ENCODE results near the gene CHRM1.

- TF ChIP-seq, protein P1, sequence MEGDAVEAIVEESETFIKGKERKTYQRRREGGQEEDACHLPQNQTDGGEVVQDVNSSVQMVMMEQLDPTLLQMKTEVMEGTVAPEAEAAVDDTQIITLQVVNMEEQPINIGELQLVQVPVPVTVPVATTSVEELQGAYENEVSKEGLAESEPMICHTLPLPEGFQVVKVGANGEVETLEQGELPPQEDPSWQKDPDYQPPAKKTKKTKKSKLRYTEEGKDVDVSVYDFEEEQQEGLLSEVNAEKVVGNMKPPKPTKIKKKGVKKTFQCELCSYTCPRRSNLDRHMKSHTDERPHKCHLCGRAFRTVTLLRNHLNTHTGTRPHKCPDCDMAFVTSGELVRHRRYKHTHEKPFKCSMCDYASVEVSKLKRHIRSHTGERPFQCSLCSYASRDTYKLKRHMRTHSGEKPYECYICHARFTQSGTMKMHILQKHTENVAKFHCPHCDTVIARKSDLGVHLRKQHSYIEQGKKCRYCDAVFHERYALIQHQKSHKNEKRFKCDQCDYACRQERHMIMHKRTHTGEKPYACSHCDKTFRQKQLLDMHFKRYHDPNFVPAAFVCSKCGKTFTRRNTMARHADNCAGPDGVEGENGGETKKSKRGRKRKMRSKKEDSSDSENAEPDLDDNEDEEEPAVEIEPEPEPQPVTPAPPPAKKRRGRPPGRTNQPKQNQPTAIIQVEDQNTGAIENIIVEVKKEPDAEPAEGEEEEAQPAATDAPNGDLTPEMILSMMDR (IDR thresholded peaks at IDR 0.05): no peak
- TF ChIP-seq EZH2 (IDR thresholded peaks at IDR 0.05): no peak
- no peak for TF ChIP-seq EZH2phosphoT487 (IDR thresholded peaks at IDR 0.05)
These were observed 31.4 kb downstream of the CHRM1 start for GRCh38 chr11:62889484-62890437.

Data from neural progenitor cell (in vitro differentiated cells).